Psoas muscle (tissue), 8 donors: ENCODE measurements around the gene MSMP. TPM values are rescaled to one million over a fixed set of nuclear protein-coding genes. Genes with fewer than 3 reads are reported as not detected.

Experiments
- ATAC-seq, 4 donors: fragments of 200-7000 bp; cut with Tn5 transposase; one replicate each; pipeline ENCODE4 v1.9.1; 2020; ENCODE audit warnings: moderate library complexity in 3 of 4, mild to moderate bottlenecking in 2 of 4
- DNase-seq, 2 donors: peaks; one replicate each; pipeline ENCODE4 v3.0.0-alpha.2; 2020
- H3K27ac ChIP-seq: fragments of 200-600 bp; one replicate; pipeline ENCODE4 v1.8.0; 2022
- H3K27me3 ChIP-seq, 3 donors: fragments of 200-600 bp in 1 of 3; one replicate each; pipeline versions ENCODE4 v1.6.1 to v1.8.0; 2013 to 2022; ENCODE audit warnings: low read length in 2 of 3, mild to moderate bottlenecking in 2 of 3, moderate library complexity in 1 of 3; ENCODE audit not compliant: insufficient read depth in 3 of 3
- H3K36me3 ChIP-seq, 2 donors: fragments of 200-600 bp in 1 of 2; one replicate each; pipeline versions ENCODE4 v1.6.1 to v1.8.0; 2013 to 2022; ENCODE audit warnings: low read depth in 1 of 2, mild to moderate bottlenecking in 1 of 2, moderate library complexity in 1 of 2; ENCODE audit not compliant: insufficient read depth in 1 of 2
- H3K4me1 ChIP-seq: fragments of 200-600 bp; one replicate; pipeline ENCODE4 v1.8.0; 2022
- H3K4me3 ChIP-seq: fragments of 200-600 bp; one replicate; pipeline ENCODE4 v1.8.0; 2022; ENCODE audit warnings: mild to moderate bottlenecking
- H3K9me3 ChIP-seq: fragments of 200-600 bp; one replicate; pipeline ENCODE4 v1.8.0; 2022
- WGBS, 3 donors: extraction: QIAGEN DNeasy Blood & Tissue Kit; methylation state at CpG; one replicate each; pipeline versions ENCODE4 v1.1.6 to v1.1.7; 2013; 5-methylcytosine and 5-hydroxymethylcytosine counted together
- intact Hi-C, 2 donors: fragments of 100-400 bp; cut with DNase I; formaldehyde crosslinking; loops; one replicate each; pipeline versions ENCODE4 v1.11.0 to v1.14.2; 2022
- polyA plus RNA-seq, 3 donors: library from polyadenylated mRNA; stranded (reverse); fragments of 200-250 nt; gene quantifications; one replicate each; pipeline ENCODE4 v1.2.3, GENCODE V29; 2013
- total RNA-seq, 4 donors: library from RNA; stranded (reverse); fragmentation: NEBNext Ultra II Directional in 2 of 4; extraction: Animal tissue kit (Norgen Biotek cat#: 25700) in 2 of 4; gene quantifications; one replicate each; pipeline versions ENCODE4 v1.2.1 to v1.2.4, GENCODE V29; 2021 to 2023
- TF ChIP-seq, protein P1 (sequence below): fragments of 200-600 bp; IDR thresholded peaks from one replicate; pipeline ENCODE4 v1.8.0; 2022; ENCODE audit warnings: antibody characterized with exemption
- donor health status: healthy with polysubstance abuse.
- donor health status: DM: no; HTN: no; CAD: no; lungs with moderate emphysema.
- donor health status: Bipolar disorder and iron deficiency.
- donor health status: healthy.
- donor health status: DM: yes; HTN: yes; CAD: no.
- donor health status: DM: no; HTN: no; CAD: no.
- donor health status: DM: no; HTN: no; CAD: no.
- donor health status: DM: yes; HTN: yes; CAD: no.

The MSMP gene
- total and polyA plus RNA-seq, 7 donors: 0.16 to 1.2 TPM; not detected in 5

DNA sequence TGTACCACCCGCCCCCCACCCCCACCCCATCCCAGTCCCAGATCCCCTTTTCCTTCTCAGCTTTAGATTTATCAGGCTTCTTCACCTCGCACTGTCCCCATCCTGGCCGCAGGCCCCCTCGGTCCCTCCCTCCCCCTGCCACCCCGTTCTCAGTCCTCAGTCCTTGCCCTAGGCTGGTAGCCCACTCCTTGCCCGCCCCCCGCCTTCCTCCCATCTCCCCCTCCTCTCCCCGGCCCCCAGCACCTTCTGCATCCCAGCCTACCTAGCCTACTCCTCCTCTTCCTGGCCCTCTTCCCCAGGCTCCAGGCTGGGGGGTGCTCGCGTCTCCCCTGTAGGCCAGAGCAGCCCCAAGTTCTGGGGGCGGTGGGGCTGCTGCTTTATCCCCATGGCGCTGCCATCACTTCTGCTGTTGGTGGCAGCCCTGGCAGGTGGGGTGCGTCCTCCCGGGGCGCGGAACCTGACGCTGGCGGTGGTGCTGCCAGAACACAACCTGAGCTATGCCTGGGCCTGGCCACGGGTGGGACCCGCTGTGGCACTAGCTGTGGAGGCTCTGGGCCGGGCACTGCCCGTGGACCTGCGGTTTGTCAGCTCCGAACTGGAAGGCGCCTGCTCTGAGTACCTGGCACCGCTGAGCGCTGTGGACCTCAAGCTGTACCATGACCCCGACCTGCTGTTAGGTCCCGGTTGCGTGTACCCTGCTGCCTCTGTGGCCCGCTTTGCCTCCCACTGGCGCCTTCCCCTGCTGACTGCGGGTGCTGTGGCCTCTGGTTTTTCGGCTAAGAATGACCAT lies 38.1 kb upstream of the MSMP start:
- TF ChIP-seq, protein P1, sequence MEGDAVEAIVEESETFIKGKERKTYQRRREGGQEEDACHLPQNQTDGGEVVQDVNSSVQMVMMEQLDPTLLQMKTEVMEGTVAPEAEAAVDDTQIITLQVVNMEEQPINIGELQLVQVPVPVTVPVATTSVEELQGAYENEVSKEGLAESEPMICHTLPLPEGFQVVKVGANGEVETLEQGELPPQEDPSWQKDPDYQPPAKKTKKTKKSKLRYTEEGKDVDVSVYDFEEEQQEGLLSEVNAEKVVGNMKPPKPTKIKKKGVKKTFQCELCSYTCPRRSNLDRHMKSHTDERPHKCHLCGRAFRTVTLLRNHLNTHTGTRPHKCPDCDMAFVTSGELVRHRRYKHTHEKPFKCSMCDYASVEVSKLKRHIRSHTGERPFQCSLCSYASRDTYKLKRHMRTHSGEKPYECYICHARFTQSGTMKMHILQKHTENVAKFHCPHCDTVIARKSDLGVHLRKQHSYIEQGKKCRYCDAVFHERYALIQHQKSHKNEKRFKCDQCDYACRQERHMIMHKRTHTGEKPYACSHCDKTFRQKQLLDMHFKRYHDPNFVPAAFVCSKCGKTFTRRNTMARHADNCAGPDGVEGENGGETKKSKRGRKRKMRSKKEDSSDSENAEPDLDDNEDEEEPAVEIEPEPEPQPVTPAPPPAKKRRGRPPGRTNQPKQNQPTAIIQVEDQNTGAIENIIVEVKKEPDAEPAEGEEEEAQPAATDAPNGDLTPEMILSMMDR: no peak
- Histone ChIP-seq H3K27me3 (no peaks in the 10 kb centered on the region), H3K9me3 (no peaks in the 10 kb centered on the region), H3K4me1 (peaks cover 35% of the 10 kb centered on the region), H3K36me3 (no peaks in the 10 kb centered on the region), H3K27ac (peak overlapping the region; percentile 88), H3K4me3 (peak overlapping the region; percentile 79)
- 65 to 83% (median 67%) methylated on average over 31 to 34 of the region's 34 CpGs for WGBS, 3 donors
- DNase-seq (peak; percentile 19 to 66), ATAC-seq (peak; percentile 6 to 35 (median 14))
- intact Hi-C loops: loop anchor here in 1 of 2 donors (2.0 kb wide), 1 partner anchor 19 kb away; no protein-coding TSS in a partner anchor

- Histone ChIP-seq H3K4me3 (peak within 1 kb of the TSS; percentile 79), H3K4me1 (peaks cover 35% of the 10 kb centered on the region), H3K27ac (peak within 1 kb of the TSS; percentile 88), H3K36me3 (no peaks in the 10 kb centered on the region), H3K9me3 (no peaks in the 10 kb centered on the region), H3K27me3 (no peaks in the 10 kb centered on the region)
- TF ChIP-seq, protein P1: no peak
- WGBS, 3 donors: 4 to 7% (median 5%) methylated on average over 18 to 62 of the region's 64 CpGs
- intact Hi-C loops: loop anchor here in 1 of 2 donors (1.0 to 2.0 kb wide), 2 partner anchors 35 to 89 kb away; no protein-coding TSS in a partner anchor
- peak; percentile 61 to 76 (median 70) for ATAC-seq
- peak; percentile 61 to 77 for DNase-seq
Observed at GRCh38 chr9:35791297-35791921, 37.3 kb upstream of the MSMP start, which contains the start of gene NPR2. Gene NPR2, plus strand, starts transcription at chr9:35791591. Its CDS starts 818 bp downstream, at chr9:35792409.

GRCh38 chr9:35790385-35791296 lies 36.6 kb upstream of the MSMP start:
- WGBS, 3 donors: 29 to 31% (median 30%) methylated on average over 34 to 37 of the region's 37 CpGs
- ATAC-seq: peak; percentile 78 to 89 (median 87)

GRCh38 chr9:35790025-35790384 lies 35.9 kb upstream of the MSMP start:
- ATAC-seq: no peak
- H3K36me3 ChIP-seq: no peaks in the 10 kb centered on the region
- DNase-seq: no peak
- intact Hi-C loops: loop anchor here (1.0 to 2.0 kb wide), 3 partner anchors 36 to 92 kb away; no protein-coding TSS in a partner anchor
- no peaks in the 10 kb centered on the region for H3K9me3 ChIP-seq
- TF ChIP-seq, protein P1: no peak
- H3K4me3 ChIP-seq: no peak overlapping the region
- H3K4me1 ChIP-seq: peaks cover 32% of the 10 kb centered on the region
- no peak overlapping the region for H3K27ac ChIP-seq
- 28 to 35% (median 34%) methylated on average over 4 of the region's 4 CpGs for WGBS, 3 donors
- no peaks in the 10 kb centered on the region for H3K27me3 ChIP-seq

More at GRCh38 chr9:35790385-35791296, 36.6 kb upstream of the MSMP start:
- Histone ChIP-seq H3K27me3 (no peaks in the 10 kb centered on the region), H3K4me3 (peak overlapping the region; percentile 79), H3K4me1 (peaks cover 35% of the 10 kb centered on the region), H3K27ac (peak overlapping the region; percentile 88), H3K36me3 (no peaks in the 10 kb centered on the region), H3K9me3 (no peaks in the 10 kb centered on the region)
- TF ChIP-seq, protein P1: peak; percentile 86
- intact Hi-C loops: loop anchor here (1.0 to 2.0 kb wide), 3 partner anchors 36 to 92 kb away; no protein-coding TSS in a partner anchor
- DNase-seq: peak; percentile 63 to 79
